Activated CD4-positive, alpha-beta T cell treated with anti-CD3 and anti-CD28 coated beads, Interleukin-10, Interleukin-2, amounts not matched to agents 100 ng/mL and 50 ng/mL, durations not matched to agents 16 hours and 8 hours (primary cell): ENCODE results near the gene SLC35B4.

Experiments used
- DNase-seq: peaks from one replicate; pipeline ENCODE4 v3.0.0-alpha.2; 2020

The SLC35B4 gene

GRCh38 chr7:134289423-134289822 is 27.3 kb downstream of the SLC35B4 start:
- no peak for DNase-seq

- no peak for DNase-seq
Observed at GRCh38 chr7:134287916-134288659, 28.6 kb downstream of the SLC35B4 start.

- no peak for DNase-seq
Observed at GRCh38 chr7:134284952-134285351, 31.8 kb downstream of the SLC35B4 start.

DNA sequence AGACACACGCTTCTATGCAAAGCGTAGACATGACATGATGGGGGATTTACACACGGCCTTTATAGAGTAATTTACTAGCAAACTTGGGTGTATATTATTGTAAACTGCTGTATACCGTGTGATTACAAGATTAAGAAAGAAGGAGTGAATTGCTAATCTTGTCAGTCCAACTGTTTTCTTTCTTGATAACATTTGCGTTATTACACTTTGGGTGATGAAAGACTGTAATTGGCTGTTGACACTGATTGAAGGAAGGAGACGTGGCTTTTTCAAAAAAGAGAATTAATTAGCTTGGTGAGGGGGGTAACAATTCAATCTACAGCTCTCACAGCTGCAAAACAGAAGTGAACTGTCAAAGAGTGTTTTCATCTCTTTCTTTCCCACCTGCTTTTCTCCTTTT is 32.7 kb downstream of the SLC35B4 start:
- no peak for DNase-seq

DNA sequence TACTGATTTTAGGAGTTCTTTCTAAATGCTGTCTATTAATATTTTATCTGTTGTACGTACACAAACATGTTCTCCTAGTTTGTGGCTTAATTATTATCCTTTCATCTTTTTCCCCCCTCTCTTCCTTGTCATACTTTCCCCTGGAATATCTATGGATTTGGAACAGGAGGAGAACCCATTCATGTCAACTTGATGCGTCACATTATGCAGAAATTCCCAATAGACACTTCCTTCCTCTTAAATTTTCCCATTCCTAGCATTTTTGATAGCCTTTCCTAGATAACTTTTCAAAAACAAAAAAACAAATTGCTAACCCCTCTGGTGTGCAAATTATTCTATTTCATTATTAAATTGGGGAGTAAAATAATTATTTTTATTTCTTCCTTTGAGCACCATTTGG is 36.2 kb downstream of the SLC35B4 start:
- DNase-seq = no peak

- no peak for DNase-seq
Observed at GRCh38 chr7:134279898-134280297, 36.8 kb downstream of the SLC35B4 start.

DNA sequence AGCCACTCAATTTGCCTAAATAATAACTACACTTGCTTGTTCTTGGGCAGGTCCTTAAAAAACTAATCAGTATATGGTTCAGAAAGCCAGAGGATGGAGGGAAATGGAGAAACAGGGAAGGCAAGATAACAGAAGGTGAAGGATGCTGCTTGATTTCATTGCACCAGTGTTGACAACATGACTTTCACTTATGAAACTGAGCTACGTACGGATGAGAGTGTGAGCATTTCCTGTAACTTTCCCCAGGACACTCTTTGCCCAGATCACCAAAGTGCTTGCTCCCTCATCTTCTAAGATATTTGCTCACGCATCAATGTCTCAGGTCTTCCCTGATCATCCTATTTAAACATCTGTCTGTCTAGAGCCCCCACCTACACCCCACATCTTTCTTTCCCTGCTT is 37.4 kb downstream of the SLC35B4 start:
- DNase-seq = no peak

- no peak for DNase-seq
Observed at GRCh38 chr7:134278502-134279153, 38.1 kb downstream of the SLC35B4 start.

DNA sequence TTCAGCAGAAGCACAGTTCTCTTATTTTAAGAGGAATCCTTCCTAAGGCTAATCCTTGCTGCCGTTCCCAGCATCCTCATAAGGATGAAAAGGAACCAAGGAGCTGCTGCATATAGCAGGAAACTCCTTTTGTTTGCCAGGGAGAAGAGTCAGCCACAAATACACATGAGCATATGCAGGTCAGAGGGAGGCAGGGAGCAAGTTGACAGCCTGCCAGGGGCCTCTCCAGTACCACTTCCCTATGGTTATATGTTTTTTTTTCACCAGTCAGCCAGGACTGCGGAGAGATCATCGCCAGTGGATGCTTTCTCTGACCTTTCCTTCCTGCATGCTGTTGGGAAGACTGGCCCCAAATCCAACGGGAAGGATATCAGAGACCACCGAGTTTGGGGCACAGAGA is 39.8 kb downstream of the SLC35B4 start:
- DNase-seq = no peak

- no peak for DNase-seq
Observed at GRCh38 chr7:134262322-134262721, 54.4 kb downstream of the SLC35B4 start.

DNA sequence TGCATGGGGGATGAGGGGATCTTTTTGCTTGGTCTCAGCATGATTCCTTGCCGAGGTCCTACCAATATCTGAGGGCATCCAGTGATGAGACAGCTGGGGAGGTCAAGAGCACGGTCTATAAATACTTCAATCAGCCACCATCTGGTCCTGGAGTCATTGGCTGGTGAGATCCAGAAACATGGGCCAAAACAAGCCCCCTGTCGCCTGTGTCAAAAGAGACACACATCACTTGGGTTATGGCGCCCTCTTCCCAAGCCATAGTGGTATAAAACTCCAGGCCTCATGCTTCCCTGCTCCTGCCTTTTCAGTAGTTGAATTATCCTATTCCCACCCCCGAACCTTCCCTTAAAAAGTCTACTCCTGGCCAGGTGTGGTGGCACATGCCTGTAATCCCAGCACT is 60.9 kb downstream of the SLC35B4 start:
- no peak for DNase-seq

GRCh38 chr7:134254311-134254710 is 62.4 kb downstream of the SLC35B4 start:
- DNase-seq = no peak

- DNase-seq = no peak
Observed at GRCh38 chr7:134248196-134248595, 68.5 kb downstream of the SLC35B4 start.

GRCh38 chr7:134246761-134247160 is 70.0 kb downstream of the SLC35B4 start:
- DNase-seq = no peak

- DNase-seq = no peak
Observed at GRCh38 chr7:134246347-134246746, 70.4 kb downstream of the SLC35B4 start.

GRCh38 chr7:134245253-134245652 is 71.5 kb downstream of the SLC35B4 start:
- DNase-seq = no peak
